Motor neuron (in vitro differentiated cells): Measurements from ENCODE around the gene DNAJC25. TPM values are rescaled to one million over a fixed set of nuclear protein-coding genes. Genes with fewer than 3 reads are reported as not detected.

ENCODE experiments used
- ATAC-seq, 8 experiments: fragments of 200-7000 bp; cut with Tn5 transposase; replicated peaks in 6 of 8; 2 replicates each; pipeline ENCODE4 v1.8.0; 2021; ENCODE audit warnings: mild to moderate bottlenecking in 8 of 8, moderate library complexity in 8 of 8
- H3K27ac ChIP-seq, 2 donors: fragments of 250-450 bp; sonication (Bioruptor Pico); 2 replicates each; pipeline ENCODE4 v1.9.0; 2021; ENCODE audit warnings: antibody characterized with exemption in 2 of 2, mild to moderate bottlenecking in 2 of 2, moderate library complexity in 1 of 2
- H3K4me1 ChIP-seq, 2 donors: fragments of 250-450 bp; sonication (Bioruptor Pico); replicated peaks in 1 of 2; 2 replicates each; pipeline ENCODE4 v1.6.1; 2021; ENCODE audit warnings: antibody characterized with exemption in 2 of 2, mild to moderate bottlenecking in 2 of 2, moderate library complexity in 1 of 2
- H3K4me3 ChIP-seq, 5 donors: fragments of 250-450 bp; sonication (Bioruptor Pico); 2 replicates each; pipeline ENCODE4 v1.9.0; 2021; ENCODE audit warnings: antibody characterized with exemption in 5 of 5, mild to moderate bottlenecking in 5 of 5, moderate library complexity in 4 of 5
- WGBS, 10 experiments: fragments of 450-650 bp; shearing (Covaris generic); methylation state at CpG; one replicate each; pipeline ENCODE4 v1.0.0; 2022; 5-methylcytosine and 5-hydroxymethylcytosine counted together
- in situ Hi-C, 9 experiments: fragments of 400-800 bp; cut with MboI; loops; one replicate each; pipeline ENCODE4 v1.15.0; 2021; ENCODE audit warnings: low sequenced_read_pairs in 9 of 9, low pct_unique_long_range_greater_than_20kb in 2 of 9; ENCODE audit not compliant: unreplicated experiment in 9 of 9
- total RNA-seq, 8 experiments: library from RNA; unstranded; fragments of 300-600 nt; gene quantifications; 2 replicates each; pipeline versions ENCODE4 v1.2.3 to v1.2.4, GENCODE V29; 2022

The DNAJC25 gene
- 10 to 100 TPM in 2 of 8 experiments, 1 to 10 TPM in 6; 6.0 to 13.7 (median 9.1) TPM for total RNA-seq

GRCh38 chr9:111631214-111631971 is at the start of gene DNAJC25:
Gene DNAJC25, plus strand, starts transcription at chr9:111631334. Its CDS starts 74 bp downstream, at chr9:111631408.
- Histone ChIP-seq H3K4me1 (peaks cover 4 to 14% of the 10 kb centered on the region in 2 donors), H3K4me3 (peak within 1 kb of the TSS; percentile 67 to 100 (median 93)), H3K27ac (peak within 1 kb of the TSS; percentile 91 to 98)
- in situ Hi-C loops = no loop called here
- 0% methylated on average over 2 to 15 of the region's 79 CpGs; no CpG with 5 or more reads in 5 of the 10 experiments for WGBS, 10 experiments
- ATAC-seq = peak; percentile 94 to 99 (median 97)

GRCh38 chr9:111582888-111583287 is 48.2 kb upstream of the DNAJC25 start:
- no peaks in the 10 kb centered on the region for H3K4me1 ChIP-seq
- in situ Hi-C loops = no loop called here
- H3K4me3 ChIP-seq = no peak overlapping the region
- WGBS, 10 experiments = 50 to 100% (median 93%) methylated on average over 1 to 3 of the region's 3 CpGs; no CpG with 5 or more reads in 2 of the 10 experiments
- H3K27ac ChIP-seq = no peak overlapping the region
- no peak for ATAC-seq

GRCh38 chr9:111586378-111586777 is 44.8 kb upstream of the DNAJC25 start:
- in situ Hi-C loops = no loop called here
- Histone ChIP-seq H3K27ac (no peak overlapping the region), H3K4me1 (no peaks in the 10 kb centered on the region), H3K4me3 (no peak overlapping the region)
- no peak for ATAC-seq
- 90 to 100% (median 100%) methylated on average over 2 to 5 of the region's 5 CpGs; no CpG with 5 or more reads in 1 of the 10 experiments for WGBS, 10 experiments

GRCh38 chr9:111588846-111589245 is 42.3 kb upstream of the DNAJC25 start:
- no peak overlapping the region for H3K27ac ChIP-seq
- ATAC-seq = no peak
- in situ Hi-C loops = no loop called here
- no peaks in the 10 kb centered on the region for H3K4me1 ChIP-seq
- 67 to 100% (median 90%) methylated on average over 1 to 5 of the region's 5 CpGs for WGBS, 10 experiments
- H3K4me3 ChIP-seq = no peak overlapping the region

- ATAC-seq = peak; percentile 13 to 58 (median 46)
- peak overlapping the region; percentile 34 to 50 (median 49) for H3K4me3 ChIP-seq
- H3K27ac ChIP-seq = no peak overlapping the region
- WGBS, 10 experiments = 0 to 16% (median 6%) methylated on average over 6 to 18 of the region's 41 CpGs; no CpG with 5 or more reads in 1 of the 10 experiments
- in situ Hi-C loops = no loop called here
- peaks cover 0 to 2% of the 10 kb centered on the region in 2 donors for H3K4me1 ChIP-seq
These were observed 33.0 kb upstream of the DNAJC25 start for GRCh38 chr9:111597852-111598732.

- H3K27ac ChIP-seq = no peak overlapping the region
- in situ Hi-C loops = no loop called here
- peak in 6 of 8 experiments; percentile 2 to 16 (median 7) for ATAC-seq
These were observed 32.4 kb upstream of the DNAJC25 start for GRCh38 chr9:111598733-111599091.

GRCh38 chr9:111599092-111599954 is 31.8 kb upstream of the DNAJC25 start, which contains the start of gene PTGR1:
Gene PTGR1, minus strand, starts transcription at chr9:111599647. Its CDS starts 2,225 bp downstream, at chr9:111597422.
- 0 to 93% (median 6%) methylated on average over 4 to 13 of the region's 64 CpGs; no CpG with 5 or more reads in 6 of the 10 experiments for WGBS, 10 experiments
- in situ Hi-C loops = no loop called here
- ATAC-seq = peak; percentile 75 to 87 (median 82)
- peak within 1 kb of the TSS in 1 of 2 donors; percentile 38 for H3K27ac ChIP-seq
- peak within 1 kb of the TSS; percentile 34 to 50 (median 49) for H3K4me3 ChIP-seq
- H3K4me1 ChIP-seq = peaks cover 0 to 2% of the 10 kb centered on the region in 2 donors

More at GRCh38 chr9:111598733-111599091, 32.4 kb upstream of the DNAJC25 start:
- WGBS, 10 experiments = 0 to 24% (median 3%) methylated on average over 1 to 10 of the region's 16 CpGs; no CpG with 5 or more reads in 4 of the 10 experiments
- Histone ChIP-seq H3K4me3 (peak overlapping the region; percentile 34 to 50 (median 49)), H3K4me1 (peaks cover 0 to 2% of the 10 kb centered on the region in 2 donors)

GRCh38 chr9:111599955-111600343 is 31.2 kb upstream of the DNAJC25 start:
- ATAC-seq = no peak
- in situ Hi-C loops = no loop called here
- H3K27ac ChIP-seq = peak overlapping the region in 1 of 2 donors; percentile 38
- peaks cover 0 to 2% of the 10 kb centered on the region in 2 donors for H3K4me1 ChIP-seq
- WGBS, 10 experiments = 54 to 91% (median 60%) methylated on average over 1 to 8 of the region's 17 CpGs; no CpG with 5 or more reads in 7 of the 10 experiments
- peak overlapping the region; percentile 34 to 50 (median 49) for H3K4me3 ChIP-seq

- in situ Hi-C loops = no loop called here
- peaks cover 0 to 2% of the 10 kb centered on the region in 2 donors for H3K4me1 ChIP-seq
- no peak overlapping the region for H3K4me3 ChIP-seq
- no peak overlapping the region for H3K27ac ChIP-seq
- WGBS, 10 experiments = 57 to 96% (median 88%) methylated on average over 3 to 10 of the region's 10 CpGs
- no peak for ATAC-seq
These were observed 29.7 kb upstream of the DNAJC25 start for GRCh38 chr9:111601237-111602018.

- WGBS, 10 experiments = 57 to 100% (median 93%) methylated on average over 1 to 4 of the region's 4 CpGs; no CpG with 5 or more reads in 4 of the 10 experiments
- Histone ChIP-seq H3K4me1 (peaks cover 0 to 2% of the 10 kb centered on the region in 2 donors), H3K4me3 (no peak overlapping the region), H3K27ac (no peak overlapping the region)
- in situ Hi-C loops = no loop called here
- no peak for ATAC-seq
These were observed 28.1 kb upstream of the DNAJC25 start for GRCh38 chr9:111603041-111603440.

- ATAC-seq = no peak
- Histone ChIP-seq H3K27ac (no peak overlapping the region), H3K4me1 (peaks cover 0 to 2% of the 10 kb centered on the region in 2 donors), H3K4me3 (no peak overlapping the region)
- in situ Hi-C loops = no loop called here
- 20 to 89% (median 75%) methylated on average over 1 to 14 of the region's 16 CpGs; no CpG with 5 or more reads in 1 of the 10 experiments for WGBS, 10 experiments
These were observed 27.0 kb upstream of the DNAJC25 start for GRCh38 chr9:111604054-111604615.
